AG20443 (cell line): ENCODE results near the gene XIST.
"Not testable (repeated sequence)": the region's sequence is repeated elsewhere in the genome, so short reads cannot be mapped to it uniquely, and the experiment has no call there.

Source experiments
- DNase-seq: peaks from one replicate; pipeline ENCODE4 v3.0.0; 2012; ENCODE audit warnings: low spot score, mixed read lengths

XIST gene

DNA sequence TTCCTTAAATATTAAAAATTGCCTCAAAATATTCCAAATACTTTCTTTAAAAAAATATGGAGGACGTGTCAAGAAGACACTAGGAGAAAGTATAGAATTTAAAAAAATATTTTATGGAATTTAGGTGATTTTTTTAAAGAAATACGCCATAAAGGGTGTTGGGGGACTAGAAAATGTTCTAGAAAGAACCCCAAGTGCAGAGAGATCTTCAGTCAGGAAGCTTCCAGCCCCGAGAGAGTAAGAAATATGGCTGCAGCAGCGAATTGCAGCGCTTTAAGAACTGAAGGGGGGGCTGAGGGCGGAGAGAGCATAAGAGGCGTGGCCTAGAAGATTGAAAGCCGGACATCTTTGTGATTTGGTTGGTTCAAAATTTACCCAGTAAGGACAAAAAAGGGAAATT lies at the start of gene XIST:
Gene XIST, minus strand, starts transcription at position 248 of the 400 bp plus-strand sequence.
- DNase-seq = no peak

DNA sequence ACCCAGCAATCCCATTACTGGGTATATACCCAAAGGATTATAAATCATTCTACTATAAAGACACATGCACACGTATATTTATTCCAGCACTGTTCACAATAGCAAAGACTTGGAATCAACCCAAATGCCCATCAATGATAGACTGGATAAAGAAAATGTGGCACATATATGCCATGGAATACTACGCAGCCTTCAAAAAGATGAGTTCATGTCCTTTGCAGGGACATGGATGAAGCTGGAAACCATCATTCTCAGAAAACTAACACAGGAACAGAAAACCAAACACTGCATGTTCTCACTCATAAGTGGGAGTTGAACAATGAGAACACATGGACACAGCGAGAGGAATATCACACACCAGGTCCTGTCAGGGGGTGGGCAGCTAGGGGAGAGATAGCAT lies 45.8 kb upstream of the XIST start:
- DNase-seq = not testable (repeated sequence)

DNA sequence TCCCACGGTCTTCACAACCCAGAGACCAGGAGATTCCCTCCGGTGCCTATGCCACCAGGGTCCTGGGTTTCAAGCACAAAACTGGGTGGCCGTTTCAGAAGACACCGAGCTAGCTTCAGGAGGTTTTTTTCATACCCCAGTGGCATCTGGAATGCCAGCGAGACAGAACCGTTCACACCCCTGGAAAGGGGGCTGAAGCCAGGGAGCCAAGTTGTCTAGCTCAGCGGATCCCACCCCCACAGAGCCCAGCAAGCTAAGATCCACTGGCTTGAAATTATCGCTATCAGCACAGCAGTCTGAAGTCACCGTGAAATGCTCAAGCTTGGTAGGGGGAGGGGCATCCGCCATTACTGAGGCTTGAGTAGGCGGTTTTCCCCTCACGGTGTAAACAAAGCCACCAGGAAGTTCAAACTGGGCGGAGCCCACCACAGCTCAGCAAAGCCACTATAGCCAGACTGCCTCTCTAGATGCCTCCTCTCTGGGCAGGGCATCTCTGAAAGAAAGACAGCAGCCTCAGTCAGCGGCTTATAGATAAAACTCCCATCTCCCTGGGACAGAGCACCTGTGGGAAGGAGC lies 40.1 kb upstream of the XIST start:
- DNase-seq = not testable (repeated sequence)

DNA sequence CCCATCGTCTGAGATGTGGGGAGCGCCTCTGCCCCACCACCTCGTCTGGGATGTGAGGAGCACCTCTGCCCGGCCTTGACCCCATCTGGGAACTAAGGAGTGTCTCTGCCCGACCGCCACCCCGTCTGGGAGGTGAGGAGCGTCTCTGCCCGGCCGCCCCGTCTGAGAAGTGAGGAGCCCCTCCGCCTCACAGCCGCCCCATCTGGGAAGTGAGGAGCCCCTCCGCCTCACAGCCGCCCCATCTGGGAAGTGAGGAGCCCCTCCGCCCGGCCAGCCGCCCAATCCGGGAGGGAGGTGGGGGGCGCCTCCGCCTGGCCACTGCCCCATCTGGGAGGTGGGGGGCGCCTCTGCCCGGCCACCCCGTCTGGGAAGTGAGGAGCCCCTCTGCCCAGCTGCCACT lies 29.7 kb upstream of the XIST start:
- DNase-seq = not testable (repeated sequence)

DNA sequence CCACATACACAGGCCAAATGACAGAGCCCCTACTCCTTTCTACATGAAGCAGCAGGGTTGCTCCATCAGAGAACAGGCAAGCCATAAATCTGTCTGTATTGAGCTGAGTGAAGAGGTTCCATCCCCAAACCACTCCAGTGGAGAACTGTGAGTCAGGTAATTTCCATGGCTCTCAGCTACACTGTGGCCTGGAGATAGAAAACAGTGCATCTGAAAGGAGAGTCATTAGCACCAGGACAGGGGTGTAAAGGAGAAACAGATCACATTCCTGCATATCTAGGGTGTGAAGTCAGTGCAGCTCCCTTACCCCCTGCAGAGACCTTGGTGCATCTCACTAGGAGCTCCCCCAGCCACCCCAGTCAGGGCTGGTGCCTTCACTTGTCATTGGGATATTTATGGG lies 25.2 kb upstream of the XIST start:
- DNase-seq = no peak

DNA sequence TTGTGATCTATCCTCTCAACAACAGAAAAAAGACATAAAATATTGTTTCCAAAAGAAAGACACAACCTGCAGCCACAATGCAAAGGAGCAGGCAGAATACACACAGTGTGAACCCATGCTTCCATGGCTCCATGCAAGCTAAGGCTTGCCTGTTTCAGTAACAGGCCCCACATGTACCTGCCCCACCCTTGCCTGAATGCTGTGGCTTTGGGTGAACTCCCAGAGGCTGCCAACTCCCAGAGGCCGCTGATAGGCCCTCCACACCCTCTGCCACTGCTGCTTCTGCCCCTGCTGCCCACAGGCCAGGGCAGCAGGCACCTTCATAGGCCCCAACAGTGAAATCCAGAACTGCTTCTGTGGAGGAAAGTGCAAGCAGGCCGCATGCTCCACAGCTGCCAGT lies 24.4 kb upstream of the XIST start:
- no peak for DNase-seq

DNA sequence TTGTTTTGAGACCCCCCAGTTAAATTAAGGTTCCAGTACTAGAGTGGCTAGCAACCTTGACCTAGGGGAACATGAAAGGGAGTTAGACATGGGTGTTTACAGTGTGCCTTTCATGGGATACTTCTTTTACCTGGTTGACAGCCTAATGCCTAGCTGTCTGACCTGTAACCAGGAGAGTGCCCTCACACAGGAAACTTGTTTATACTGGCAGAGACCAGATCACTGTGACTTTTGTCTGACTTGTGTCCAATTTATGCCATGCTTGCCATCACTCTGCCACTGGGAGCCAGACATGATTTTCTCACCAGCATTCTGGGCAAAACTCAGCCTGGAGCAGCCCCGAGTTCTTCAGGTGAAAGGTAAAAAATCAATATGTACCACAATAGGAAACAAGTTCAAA lies 16.4 kb upstream of the XIST start:
- DNase-seq = no peak

DNA sequence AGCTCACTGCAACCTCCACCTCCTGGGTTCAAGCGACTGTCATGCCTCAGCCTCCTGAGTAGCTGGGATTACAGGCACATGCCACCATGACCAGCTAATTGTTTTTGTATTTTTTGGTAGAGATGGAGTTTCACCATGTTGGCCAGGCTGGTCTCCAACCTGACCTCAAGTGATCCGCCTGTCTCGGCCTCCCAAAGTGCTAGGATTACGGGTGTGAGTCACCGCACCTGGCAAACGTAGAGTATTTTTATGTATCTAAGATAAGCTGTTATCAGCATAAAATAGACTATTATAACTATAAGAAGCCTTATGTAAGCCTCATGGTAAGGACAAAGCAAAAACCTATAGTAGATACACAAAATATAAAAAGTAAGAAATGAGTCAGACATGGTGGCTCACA lies 14.6 kb upstream of the XIST start:
- no peak for DNase-seq

DNA sequence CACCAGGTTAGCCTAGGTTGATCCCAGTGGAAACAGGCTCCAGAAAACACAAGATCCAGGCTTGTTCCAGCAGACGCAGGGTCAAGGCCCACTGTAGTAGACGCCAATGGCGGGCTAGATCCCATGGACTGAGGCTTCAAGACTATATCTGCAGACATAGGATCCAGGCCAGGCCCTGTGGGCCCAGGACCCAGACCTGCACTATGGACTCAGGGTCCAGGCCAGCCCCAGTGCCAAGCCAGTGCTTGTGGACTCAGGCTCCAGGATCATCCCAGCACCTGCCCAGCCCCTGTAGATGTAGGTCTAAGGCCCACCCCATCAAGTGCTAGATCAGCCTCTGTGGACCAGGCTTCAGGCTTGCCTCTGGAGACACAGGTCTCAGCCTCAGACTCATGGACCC lies 11.3 kb upstream of the XIST start:
- DNase-seq = no peak

DNA sequence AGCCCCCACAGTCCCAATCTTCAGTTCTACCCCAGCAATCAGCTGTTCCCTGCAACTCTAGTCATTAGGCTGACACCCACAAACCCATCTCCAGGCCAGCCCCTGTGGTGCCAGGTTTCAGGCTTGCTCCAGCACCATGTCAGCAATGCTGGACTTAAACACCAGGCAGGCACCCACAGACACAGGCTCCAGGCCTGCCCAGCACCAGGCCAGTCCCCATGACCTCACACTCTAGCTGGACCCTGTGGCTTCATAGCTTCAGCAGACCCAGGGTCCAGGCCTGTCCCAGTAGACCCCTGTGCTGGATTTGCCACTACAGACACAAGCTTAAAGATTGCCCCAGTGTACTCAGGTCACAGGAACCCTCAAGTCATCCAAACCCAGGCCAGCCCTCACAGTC lies 10.8 kb upstream of the XIST start:
- DNase-seq = no peak

DNA sequence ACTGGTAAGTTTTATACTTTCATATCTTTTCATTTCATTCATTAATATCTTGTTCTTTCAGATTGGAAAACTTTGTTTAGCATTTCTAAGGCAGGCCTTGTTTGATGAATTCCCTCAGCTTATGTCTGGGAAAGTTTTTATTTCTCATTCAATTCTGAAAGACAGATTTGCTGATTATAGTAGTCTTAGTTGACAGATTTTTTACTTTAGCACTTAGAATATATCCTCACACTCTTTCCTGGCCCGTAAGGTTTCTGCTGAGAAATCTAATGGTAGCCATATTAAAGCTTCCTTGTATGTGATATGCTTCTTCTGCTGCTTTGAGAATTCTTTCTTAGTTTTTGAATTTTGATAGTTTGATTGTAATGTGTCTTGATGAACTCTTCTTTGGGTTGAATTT lies 7.1 kb upstream of the XIST start:
- no peak for DNase-seq

DNA sequence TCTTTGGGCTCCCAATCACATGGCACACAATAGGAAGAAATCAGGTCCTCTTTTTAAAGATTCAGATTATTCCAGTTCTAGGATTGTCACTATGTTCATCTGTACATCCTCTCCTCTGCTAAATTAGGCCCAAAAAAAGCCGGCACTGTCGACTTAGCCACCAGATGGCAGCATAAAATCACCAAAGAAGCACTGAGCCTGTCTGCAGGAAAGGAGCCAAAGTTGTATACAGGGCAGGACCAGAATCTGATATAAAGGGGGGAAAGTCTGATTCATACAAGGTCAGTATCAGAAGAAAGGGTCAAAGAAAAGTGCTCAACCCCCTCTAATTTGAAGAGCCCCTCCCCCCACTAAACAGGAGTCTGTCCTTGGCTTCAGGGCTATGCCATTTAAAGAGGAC lies 3.0 kb upstream of the XIST start:
- peak; percentile 51 for DNase-seq

DNA sequence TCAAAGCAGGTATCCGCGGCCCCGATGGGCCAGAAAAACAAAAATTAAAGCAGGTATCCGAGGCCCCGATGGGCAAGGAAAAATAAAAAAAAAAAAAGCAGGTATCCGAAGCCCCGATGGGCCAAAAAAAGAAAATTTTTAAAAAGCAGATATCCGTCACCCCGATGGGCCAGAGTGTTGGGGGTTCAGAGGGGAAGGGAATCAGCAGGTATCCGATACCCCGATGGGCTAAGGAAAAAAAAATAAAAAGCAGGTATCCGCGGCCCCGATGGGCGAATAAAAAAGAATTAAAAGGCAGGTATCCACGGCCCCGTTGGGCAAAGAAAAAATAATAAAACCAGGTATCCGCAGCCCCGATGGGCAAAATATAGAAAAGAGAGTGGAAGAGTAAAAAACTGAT lies 492 bp downstream of the XIST start:
- no peak for DNase-seq

DNA sequence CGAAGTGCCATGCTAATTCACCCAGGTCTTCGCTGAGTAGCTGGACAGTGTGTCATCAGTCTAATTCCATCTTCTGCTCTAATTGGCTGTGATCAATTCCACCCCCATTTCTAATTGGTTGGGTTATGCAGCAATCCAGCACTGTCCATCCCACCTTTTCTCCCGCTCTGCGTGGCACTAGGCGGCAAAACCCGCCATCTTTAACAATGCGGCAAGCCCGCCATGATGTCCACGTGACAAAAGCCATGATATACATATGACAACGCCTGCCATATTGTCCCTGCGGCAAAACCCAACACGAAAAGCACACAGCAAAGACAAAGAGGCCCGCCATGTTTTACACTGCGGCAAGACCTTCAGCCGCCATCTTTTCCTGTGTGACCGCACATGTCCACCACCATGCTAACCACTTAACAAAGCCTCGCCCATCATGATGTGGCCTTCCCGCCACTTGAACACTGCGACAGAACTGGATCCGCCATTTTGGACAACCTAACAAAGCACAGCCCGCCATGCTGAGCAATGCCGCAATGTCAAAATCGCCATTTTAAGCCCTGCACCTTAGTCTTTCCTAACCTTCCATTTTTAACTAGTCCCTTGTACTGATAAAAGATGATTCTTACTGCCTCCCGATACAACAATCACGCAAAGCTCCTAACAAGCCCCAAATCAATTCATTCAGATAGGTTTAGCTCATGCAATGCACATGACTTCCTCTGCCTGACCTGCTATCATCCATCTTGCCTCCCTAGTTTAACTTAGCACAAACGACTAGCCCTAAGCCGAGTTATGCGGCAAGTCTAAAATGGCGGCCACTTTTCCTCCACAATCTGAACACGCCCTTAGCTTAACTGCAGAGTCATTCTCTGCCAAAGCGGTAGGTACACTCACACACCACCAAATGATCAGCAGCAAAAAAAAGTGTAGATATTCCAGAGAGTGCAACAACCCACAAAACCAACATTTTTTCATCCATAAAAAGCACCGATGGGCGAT lies 1.2 kb downstream of the XIST start:
- no peak for DNase-seq

DNA sequence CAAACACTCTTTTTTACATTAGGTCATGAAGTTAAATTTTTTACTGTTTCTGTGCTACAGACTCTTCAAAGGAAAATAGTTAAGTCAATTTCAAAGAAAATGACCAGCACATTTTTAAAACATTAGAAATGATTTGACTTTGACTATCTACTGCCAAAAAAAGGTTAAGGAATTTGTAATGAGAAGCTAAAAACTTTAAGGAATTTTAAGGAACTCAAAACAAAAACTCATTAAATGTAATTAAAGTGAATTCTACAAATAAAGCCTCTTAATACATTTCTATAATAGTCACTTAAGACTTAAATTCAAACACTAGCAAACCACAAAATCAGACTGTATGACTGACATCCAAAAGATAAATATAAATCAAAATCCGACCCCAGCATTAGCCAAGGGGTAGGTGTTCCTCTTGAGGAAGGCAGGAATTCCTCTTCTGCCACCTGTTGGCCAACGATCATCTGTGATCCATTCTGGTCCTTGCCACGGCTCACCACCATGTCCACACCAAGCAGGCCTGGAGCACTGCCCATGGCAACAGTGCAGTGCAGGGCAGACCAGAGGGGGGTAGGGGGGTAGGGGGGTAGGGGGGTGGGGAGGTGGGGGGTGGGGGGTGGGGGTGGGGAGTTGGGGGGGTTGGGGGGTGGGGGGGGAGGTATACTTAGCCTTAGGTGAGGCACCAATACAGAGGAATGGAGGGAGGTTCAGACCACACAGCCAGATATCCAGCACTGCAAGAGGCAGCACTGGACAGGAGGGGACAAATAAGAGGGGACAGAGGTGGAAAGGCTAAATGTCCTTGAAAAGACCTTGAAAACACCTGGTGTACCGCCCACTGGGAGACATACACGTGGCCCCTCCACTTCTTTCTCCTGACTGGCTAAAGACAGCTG lies 2.1 kb downstream of the XIST start:
- DNase-seq = peak; percentile 23

DNA sequence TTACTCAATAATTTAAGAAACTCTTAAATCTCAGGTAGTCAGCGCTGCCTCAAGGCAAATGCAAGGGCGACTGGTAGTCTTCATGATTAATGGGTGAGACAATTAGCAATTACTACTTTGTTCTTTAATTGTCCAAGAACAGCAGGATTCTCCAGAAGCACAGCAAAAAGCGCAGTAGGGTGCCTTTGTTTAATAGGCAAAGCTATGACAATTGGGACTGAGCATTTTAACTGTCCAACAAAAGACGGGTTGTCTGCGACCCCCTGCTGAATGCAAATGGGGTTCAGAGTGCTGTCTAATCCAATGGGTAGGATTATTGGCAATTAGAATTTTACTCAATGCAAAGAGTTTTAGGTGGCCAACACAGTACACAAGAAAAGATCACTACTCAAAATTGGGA lies 3.4 kb downstream of the XIST start:
- no peak for DNase-seq

DNA sequence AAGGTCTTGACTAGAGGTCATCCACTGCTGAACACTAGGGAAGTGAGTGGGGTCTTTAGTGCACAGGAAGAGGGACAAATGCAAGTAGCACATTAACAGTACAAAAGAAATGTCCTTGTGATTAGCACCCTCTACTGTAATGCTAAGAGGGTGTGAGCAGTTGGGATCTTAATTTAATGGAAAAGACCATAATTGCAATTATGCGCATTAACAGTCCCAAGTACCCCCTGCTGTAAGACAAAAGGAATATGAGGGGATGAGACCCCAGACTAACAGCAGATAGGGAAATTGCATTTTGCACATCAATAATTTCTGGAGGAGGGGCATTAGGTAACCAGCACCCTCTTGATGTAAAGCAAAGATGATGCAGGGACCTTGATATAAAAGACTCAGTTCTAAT lies 4.5 kb downstream of the XIST start:
- no peak for DNase-seq

DNA sequence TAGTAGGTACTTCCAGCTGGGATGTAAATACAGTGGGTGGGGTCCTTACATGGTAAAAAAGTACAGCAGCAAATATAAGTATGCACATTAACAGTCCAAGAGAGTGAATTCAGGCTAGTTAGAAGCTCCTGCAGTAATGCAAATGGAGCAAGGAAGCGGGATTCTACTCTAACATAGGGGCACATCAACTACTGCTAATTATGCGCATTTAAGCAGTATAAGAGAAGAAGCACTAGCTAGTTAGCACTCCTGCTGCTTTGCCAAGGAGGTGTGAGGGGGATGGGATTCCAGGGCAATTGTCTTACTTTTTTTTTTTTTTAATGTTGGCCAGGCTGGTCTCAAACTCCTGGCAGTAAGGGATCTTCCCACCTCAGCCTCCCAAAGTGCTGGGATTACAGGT lies 5.4 kb downstream of the XIST start:
- DNase-seq = no peak

DNA sequence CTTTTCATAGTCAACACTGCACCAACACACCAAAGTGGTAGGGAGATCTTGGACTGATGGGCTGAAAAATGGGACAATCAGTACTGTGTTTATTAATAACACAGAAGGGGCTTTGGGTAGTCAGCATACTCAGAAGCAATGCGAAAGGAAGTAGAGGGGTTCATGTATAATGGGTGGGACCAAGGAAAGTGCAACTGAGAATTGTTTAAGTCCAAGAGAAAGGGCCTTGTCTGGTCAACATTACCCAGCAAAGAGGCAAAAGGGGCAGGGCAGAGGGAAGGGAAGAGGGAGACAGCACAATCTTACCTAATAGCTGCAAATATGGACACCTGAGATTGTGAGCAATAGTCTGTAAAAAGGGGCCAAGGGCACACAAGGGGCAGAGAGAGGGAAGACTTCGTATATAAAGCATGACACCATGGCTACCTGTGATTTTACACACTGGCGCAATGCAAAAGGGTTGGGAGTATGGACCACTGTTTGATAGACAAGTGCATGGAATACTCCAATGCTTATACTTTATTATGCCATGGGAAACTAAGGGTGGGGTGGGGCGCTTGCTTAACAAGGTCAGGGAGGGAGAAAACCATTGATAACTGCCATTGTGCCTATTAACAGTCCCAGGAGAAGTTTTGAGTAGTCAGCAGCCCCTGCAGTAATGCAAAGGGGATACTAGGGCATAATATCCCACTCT lies 9.8 kb downstream of the XIST start:
- DNase-seq = no peak

DNA sequence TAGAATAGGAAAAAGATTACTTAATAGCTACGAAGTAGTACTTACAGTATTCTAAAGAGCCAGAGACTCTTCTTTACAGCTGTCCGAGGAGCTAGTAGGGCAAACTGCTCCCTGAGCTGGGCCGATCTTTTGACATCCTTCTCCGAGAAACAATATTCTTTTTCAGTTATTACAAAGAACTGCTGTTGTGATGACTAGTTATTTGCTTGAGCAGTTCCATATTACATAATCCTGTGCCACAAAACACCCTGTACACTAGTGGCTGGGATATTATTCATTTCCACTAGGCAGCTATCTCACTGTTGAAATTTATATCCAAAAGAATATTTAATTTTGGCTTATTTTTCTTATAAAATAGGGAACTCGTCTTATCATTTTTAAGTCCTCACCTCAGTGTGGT lies 11.2 kb downstream of the XIST start:
- DNase-seq = no peak

DNA sequence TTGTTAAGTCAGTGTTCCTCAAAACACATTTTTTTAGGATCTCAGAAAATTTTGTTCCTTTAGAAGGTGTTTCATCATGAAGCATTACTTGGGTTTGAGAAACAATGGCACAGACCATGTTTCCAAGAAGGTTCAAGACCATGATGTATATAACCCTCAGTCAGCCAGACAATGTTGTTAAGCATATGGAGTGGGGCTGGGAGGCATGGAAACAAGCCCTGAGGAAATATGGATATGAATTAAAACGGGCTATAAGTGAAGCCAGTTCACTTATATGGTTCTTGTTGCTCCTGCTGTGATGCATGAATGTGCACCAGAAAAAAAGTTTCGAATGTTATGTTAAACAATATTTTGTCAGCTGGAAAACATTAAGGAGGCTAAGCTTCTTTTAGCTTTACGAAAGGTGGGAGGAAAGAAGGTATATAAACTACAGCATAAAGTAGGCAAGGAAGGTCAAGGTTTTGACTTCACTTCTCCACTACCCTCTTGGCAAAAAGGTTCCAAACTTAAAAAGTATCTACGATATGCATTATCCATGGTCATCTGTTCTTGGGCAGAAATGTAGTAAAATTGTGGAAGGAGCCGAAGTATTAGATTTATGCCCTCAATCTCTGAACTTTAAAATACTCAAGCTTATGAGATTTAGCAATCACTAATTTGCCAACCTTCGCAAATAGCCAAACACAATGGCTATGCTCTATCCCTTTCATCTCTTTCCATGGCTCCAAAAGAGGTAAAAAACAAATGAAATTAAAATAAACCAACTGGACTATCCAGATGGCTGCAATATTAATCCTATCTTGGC lies 12.2 kb downstream of the XIST start:
- no peak for DNase-seq
